DLD1 (cell line): ENCODE measurements around the gene AACS.
"Not testable (repeated sequence)": the region's sequence is repeated elsewhere in the genome, so short reads cannot be mapped to it uniquely, and the experiment has no call there.

Experiments used
- in situ Hi-C: cut with HindIII; loops from 2 replicates; pipeline ENCODE4 v1.10.0; 2017; ENCODE audit warnings: low sequenced_read_pairs

AACS gene, protein sequence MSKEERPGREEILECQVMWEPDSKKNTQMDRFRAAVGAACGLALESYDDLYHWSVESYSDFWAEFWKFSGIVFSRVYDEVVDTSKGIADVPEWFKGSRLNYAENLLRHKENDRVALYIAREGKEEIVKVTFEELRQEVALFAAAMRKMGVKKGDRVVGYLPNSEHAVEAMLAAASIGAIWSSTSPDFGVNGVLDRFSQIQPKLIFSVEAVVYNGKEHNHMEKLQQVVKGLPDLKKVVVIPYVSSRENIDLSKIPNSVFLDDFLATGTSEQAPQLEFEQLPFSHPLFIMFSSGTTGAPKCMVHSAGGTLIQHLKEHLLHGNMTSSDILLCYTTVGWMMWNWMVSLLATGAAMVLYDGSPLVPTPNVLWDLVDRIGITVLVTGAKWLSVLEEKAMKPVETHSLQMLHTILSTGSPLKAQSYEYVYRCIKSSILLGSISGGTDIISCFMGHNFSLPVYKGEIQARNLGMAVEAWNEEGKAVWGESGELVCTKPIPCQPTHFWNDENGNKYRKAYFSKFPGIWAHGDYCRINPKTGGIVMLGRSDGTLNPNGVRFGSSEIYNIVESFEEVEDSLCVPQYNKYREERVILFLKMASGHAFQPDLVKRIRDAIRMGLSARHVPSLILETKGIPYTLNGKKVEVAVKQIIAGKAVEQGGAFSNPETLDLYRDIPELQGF

GRCh38 chr12:125065021-125065918, at the start of gene AACS:
Gene AACS (plus strand): TSS chr12:125065435. CDS start chr12:125065585, 150 bp downstream.
- in situ Hi-C loops = no loop called here

- in situ Hi-C loops = no loop called here
Observed at GRCh38 chr12:125015680-125016310, 49.4 kb upstream of the AACS start.

GRCh38 chr12:125017801-125018200, 47.4 kb upstream of the AACS start:
- in situ Hi-C loops = no loop called here

DNA sequence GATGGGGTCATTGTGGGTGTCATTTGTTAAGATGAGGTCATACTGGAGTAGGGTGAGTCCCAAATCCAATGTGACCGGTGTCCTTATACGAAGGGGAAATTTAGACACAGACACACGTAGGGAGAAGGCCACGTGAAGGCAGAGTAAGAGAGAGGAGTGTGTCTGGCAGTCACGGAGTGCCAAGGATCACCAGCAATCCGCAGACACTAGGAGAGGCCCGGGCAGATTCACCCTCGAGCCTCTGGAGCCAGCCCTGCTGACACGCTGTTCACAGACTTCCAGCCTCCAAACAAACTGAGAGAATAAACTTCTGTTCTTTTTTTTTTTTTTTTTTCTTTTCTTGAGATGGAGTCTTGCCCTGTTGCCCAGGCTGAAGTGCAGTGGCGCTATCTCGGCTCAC, 46.9 kb upstream of the AACS start:
- in situ Hi-C loops = no loop called here

GRCh38 chr12:125021096-125021495, 44.1 kb upstream of the AACS start:
- in situ Hi-C loops = no loop called here

GRCh38 chr12:125021771-125022170, 43.5 kb upstream of the AACS start:
- in situ Hi-C loops = no loop called here

DNA sequence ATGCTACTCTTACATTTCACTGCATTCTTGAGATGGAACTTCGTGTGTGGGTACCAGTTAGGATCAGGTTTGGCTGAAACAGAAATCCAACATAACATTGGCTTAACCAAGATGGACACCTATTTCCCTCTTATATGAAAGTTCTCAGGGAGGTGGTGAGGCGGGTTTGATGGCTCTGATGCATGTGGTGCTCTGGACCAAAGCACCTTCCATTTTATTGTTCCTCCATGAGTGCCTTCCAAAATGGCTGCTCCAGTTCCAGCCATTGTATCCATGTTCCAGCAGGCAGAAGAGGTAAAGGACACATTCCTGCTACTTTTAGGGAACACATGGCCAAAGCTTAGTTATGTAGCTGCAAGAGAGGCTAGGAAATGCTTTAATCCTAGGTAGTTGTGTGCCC, 42.2 kb upstream of the AACS start:
- in situ Hi-C loops = no loop called here

DNA sequence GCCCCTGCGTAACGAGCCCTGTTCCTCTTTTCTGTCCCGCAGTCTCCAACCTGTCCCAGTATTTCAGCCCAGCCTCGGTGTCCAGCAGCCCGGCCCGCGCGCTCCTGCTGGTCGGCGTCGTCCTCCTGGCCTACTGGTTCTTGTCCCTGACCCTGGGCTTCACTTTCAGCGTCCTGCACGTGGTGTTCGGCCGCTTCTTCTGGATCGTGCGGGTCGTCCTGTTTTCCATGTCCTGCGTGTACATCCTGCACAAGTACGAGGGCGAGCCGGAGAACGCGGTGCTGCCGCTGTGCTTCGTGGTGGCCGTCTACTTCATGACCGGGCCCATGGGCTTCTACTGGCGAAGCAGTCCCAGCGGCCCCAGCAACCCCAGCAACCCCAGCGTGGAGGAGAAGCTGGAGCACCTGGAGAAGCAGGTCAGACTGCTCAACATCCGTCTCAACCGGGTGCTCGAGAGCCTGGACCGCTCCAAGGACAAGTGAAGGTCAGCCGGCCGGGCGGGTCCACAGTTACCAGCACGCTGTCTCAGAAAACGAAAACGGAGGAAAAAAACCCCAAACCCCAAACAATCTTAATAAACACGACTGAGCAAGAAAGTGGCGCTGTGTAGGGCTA, 40.2 kb upstream of the AACS start:
- in situ Hi-C loops = no loop called here

- in situ Hi-C loops = no loop called here
Observed at GRCh38 chr12:125025606-125026235, 39.5 kb upstream of the AACS start.

- in situ Hi-C loops = no loop called here
Observed at GRCh38 chr12:125028106-125028505, 37.1 kb upstream of the AACS start.

GRCh38 chr12:125029761-125030358, 35.4 kb upstream of the AACS start:
- in situ Hi-C loops = no loop called here

GRCh38 chr12:125031471-125031870, 33.8 kb upstream of the AACS start:
- in situ Hi-C loops = not testable (repeated sequence)

- in situ Hi-C loops = no loop called here
Observed at GRCh38 chr12:125032466-125033152, 32.6 kb upstream of the AACS start.

- in situ Hi-C loops = no loop called here
Observed at GRCh38 chr12:125033288-125033687, 31.9 kb upstream of the AACS start.

DNA sequence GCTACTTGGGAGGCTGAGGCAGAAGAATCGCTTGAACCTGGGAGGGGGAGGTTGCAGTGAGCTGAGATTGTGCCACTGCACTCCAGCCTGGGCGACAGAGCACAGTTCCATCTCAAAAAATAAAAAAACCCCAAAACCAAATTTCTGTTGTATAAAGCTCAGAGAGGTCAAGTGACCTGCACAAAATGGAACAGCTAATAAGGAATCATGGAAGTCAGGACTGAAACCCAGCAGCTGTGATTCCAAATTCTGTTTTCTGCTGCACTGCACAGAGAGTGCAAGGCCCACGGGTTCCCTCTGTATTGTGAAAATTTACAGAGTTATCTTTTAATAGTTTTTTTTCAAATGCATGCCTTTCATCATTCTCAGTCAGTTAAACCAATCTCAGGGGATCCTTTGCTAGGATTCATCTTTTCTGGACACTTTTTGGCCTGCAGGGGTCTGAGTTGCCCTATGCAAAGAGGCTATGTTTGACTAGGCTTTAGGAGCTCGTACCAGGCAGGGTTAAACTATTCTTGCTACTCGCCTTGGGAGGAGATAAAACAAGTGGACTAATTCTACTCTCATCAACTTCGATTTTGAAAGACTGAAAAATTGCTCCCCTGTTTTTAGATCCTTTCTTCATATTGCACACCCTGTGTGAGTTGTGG, 26.1 kb upstream of the AACS start:
- in situ Hi-C loops = no loop called here

- in situ Hi-C loops = no loop called here
Observed at GRCh38 chr12:125049093-125049458, 16.2 kb upstream of the AACS start.

GRCh38 chr12:125050446-125050845, 14.8 kb upstream of the AACS start:
- in situ Hi-C loops = no loop called here

DNA sequence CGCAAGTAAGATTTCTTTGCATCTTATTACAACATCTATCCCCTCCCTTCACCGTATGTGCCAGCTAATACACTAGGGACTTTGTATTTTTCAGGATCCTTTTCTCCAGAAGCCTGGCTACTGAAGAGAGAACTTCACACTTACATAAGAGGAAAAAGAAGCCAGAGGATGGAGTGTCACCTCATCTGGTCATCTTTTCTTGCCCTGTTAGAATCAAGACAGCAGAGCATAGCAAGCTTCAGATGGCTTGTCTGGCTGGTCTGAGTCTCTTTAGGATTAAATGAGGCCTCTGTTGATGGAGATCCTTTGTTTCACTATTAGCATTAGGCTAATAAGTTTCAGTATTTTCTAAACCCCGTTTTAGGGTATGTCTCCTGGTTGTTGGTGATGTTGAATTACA, 14.4 kb upstream of the AACS start:
- in situ Hi-C loops = no loop called here

DNA sequence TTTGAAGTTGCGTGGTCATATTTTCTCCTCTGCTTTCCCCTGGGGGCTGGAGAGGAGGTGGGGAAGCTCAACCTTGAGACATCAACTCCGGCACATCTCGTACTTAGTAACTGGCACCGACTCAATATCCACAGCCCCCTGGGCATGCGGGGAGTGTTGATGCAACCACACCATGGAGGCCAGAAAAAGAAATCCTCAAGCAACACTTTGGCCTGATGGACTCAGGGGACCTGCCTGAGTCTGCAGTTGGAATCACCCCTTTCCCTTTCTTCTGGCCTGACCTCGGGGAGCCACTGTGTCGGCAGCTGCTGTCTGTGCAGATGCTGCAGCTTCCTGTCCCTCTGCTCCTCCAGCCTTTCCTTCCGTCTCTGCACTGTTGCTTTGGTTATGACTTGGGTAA, 11.4 kb upstream of the AACS start:
- in situ Hi-C loops = no loop called here
